ENCODE results near the gene PKD1L1. TPM values are rescaled to one million over a fixed set of nuclear protein-coding genes. Genes with fewer than 3 reads are reported as not detected.

PKD1L1 gene
- total RNA-seq, 1 experiment from 2014 or later, result 0.17 TPM

- no peak overlapping the region for H2BK120ac ChIP-seq (ENCODE audit: low read depth, low read length, poor library complexity, severe bottlenecking)
- H3K36me3 Mint-ChIP-seq (ENCODE audit: insufficient read depth in 1 of 3, low read depth in 3 of 3), result no peaks in the 10 kb centered on the region
- H2BK20ac ChIP-seq (ENCODE audit: low read depth, low read length, poor library complexity, severe bottlenecking), result no peak overlapping the region
- H3K4me1 Mint-ChIP-seq, result no peaks in the 10 kb centered on the region
- no peak overlapping the region for H3K23ac ChIP-seq (ENCODE audit: insufficient read length, low read depth, low read length)
- no peaks in the 10 kb centered on the region for H3K79me1 ChIP-seq (ENCODE audit: insufficient read depth, low read depth, low read length, poor library complexity, severe bottlenecking)
- 0 out of 2 replicates have a peak, but pooled peaks cover 2% of the 10 kb centered on the region for H3K79me2 ChIP-seq (ENCODE audit: insufficient read depth, low read length)
- H4K8ac ChIP-seq (replicated peaks; ENCODE audit: insufficient read length, low read depth, low read length), result no peak overlapping the region
- no peak overlapping the region for H3K4me3 Mint-ChIP-seq
- H3K4me1 ChIP-seq (ENCODE audit: insufficient read depth, low read length), result no peaks in the 10 kb centered on the region
- no peak overlapping the region for H2BK5ac ChIP-seq (ENCODE audit: insufficient read length, low read length)
- TF ChIP-seq CTCF (conservative IDR thresholded peaks at IDR 0.05), result no peak
- H3K9me3 ChIP-seq (ENCODE audit: control insufficient read depth, low read depth, low read length), result no peaks in the 10 kb centered on the region
- H3K27me3 ChIP-seq (ENCODE audit: insufficient read depth, low read length), result no peaks in the 10 kb centered on the region
- no peaks in the 10 kb centered on the region; the same call in 1 of the 2 replicates for H3K27me3 Mint-ChIP-seq (ENCODE audit: low read depth)
- no peak overlapping the region for H3K18ac ChIP-seq (ENCODE audit: insufficient read length, low read depth, low read length)
- no peak overlapping the region for H3K4ac ChIP-seq (ENCODE audit: low read depth, low read length)
- H2AK5ac ChIP-seq (ENCODE audit: insufficient read length, low read length), result no peak overlapping the region
- H4K20me1 ChIP-seq (ENCODE audit: control insufficient read depth, insufficient read depth, insufficient read length), result no peaks in the 10 kb centered on the region
- no peaks in the 10 kb centered on the region for H3K23me2 ChIP-seq (ENCODE audit: insufficient read length, low read depth, low read length, poor library complexity, severe bottlenecking)
- no peak overlapping the region for H2BK15ac ChIP-seq (ENCODE audit: low read depth, low read length)
- H4K91ac ChIP-seq (ENCODE audit: insufficient read length, low read depth, low read length), result no peak overlapping the region
- H3K4me2 ChIP-seq (ENCODE audit: insufficient read depth, insufficient read length, low read length), result no peak overlapping the region
- no peaks in the 10 kb centered on the region for H3K9me3 Mint-ChIP-seq
- no peak for DNase-seq
- no peak overlapping the region for H3K14ac ChIP-seq (ENCODE audit: insufficient read depth, low read length)
- H3K56ac ChIP-seq (ENCODE audit: insufficient read length, low read depth, low read length), result no peak overlapping the region
- no peak overlapping the region for H3T11ph ChIP-seq (ENCODE audit: low read length)
- H4K5ac ChIP-seq (ENCODE audit: insufficient read length, low read depth, low read length), result no peak overlapping the region
- H2AFZ ChIP-seq (ENCODE audit: low read length), result no peak overlapping the region
- H3K27ac ChIP-seq (ENCODE audit: insufficient read length, low read depth, low read length), result no peak overlapping the region
- no peak overlapping the region for H3K9ac ChIP-seq (ENCODE audit: extremely low read depth, insufficient read length, low read length)
- WGBS (ENCODE audit: extremely low coverage, insufficient read length, low lambda C conversion rate), result no CpG with 5 or more reads among the region's 3 CpGs
- H3K27ac Mint-ChIP-seq, result no peak overlapping the region
- H2BK12ac ChIP-seq (ENCODE audit: insufficient read length, low read depth, low read length), result no peak overlapping the region
Observed at GRCh38 chr7:47866120-47866519, 82.1 kb downstream of the PKD1L1 start.
